Fibroblast of mammary gland (primary cell): ENCODE data around the gene SPTSSA.
"Not testable (repeated sequence)": the region's sequence is repeated elsewhere in the genome, so short reads cannot be mapped to it uniquely, and the experiment has no call there.

Experiments used
- DNase-seq: peaks from one replicate; pipeline ENCODE4 v3.0.0-alpha.2; 2010; ENCODE audit warnings: low read depth
- H3K4me3 ChIP-seq: 2 replicates; pipeline ENCODE4 v1.5.1; 2011; ENCODE audit warnings: low read depth, mild to moderate bottlenecking, low read length, moderate library complexity; ENCODE audit not compliant: control insufficient read depth
- CTCF ChIP-seq: conservative IDR thresholded peaks from 2 replicates; pipeline ENCODE4 v1.5.1; 2011; ENCODE audit warnings: low read depth, low read length, inconsistent platforms; ENCODE audit not compliant: control insufficient read depth, insufficient read depth

The SPTSSA gene

GRCh38 chr14:34484726-34485125, 22.7 kb upstream of the SPTSSA start:
- no peak for TF ChIP-seq CTCF
- no peak overlapping the region for H3K4me3 ChIP-seq
- no peak for DNase-seq

- TF ChIP-seq CTCF = no peak
- no peak overlapping the region for H3K4me3 ChIP-seq
- DNase-seq = no peak
These were observed 20.4 kb upstream of the SPTSSA start for GRCh38 chr14:34482463-34482862.

- no peak for DNase-seq
- no peak overlapping the region for H3K4me3 ChIP-seq
- no peak for TF ChIP-seq CTCF
These were observed 17.7 kb upstream of the SPTSSA start for GRCh38 chr14:34479694-34480093.

GRCh38 chr14:34478261-34478660, 16.2 kb upstream of the SPTSSA start:
- H3K4me3 ChIP-seq = no peak overlapping the region
- no peak for DNase-seq
- no peak for TF ChIP-seq CTCF

GRCh38 chr14:34476036-34476435, 14.0 kb upstream of the SPTSSA start:
- not testable (repeated sequence) for H3K4me3 ChIP-seq, DNase-seq

GRCh38 chr14:34475163-34475562, 13.1 kb upstream of the SPTSSA start:
- no peak for TF ChIP-seq CTCF
- no peak overlapping the region for H3K4me3 ChIP-seq
- no peak for DNase-seq

GRCh38 chr14:34474187-34474679, 12.2 kb upstream of the SPTSSA start:
- TF ChIP-seq CTCF = no peak
- DNase-seq = no peak
- no peak overlapping the region for H3K4me3 ChIP-seq
